H1 (cell line): ENCODE data around the gene GATD1. TPM values are rescaled to one million over a fixed set of nuclear protein-coding genes. Genes with fewer than 3 reads are reported as not detected.
A peak's percentile ranks its signal among the peaks of the same experiment; 100 is the strongest.

Source experiments
- BCL11A ChIP-seq, 2 experiments: IDR thresholded peaks; one replicate each; pipeline ENCODE4 v1.6.1; 2011; ENCODE audit warnings: low read depth in 2 of 2, low read length in 2 of 2, mild to moderate bottlenecking in 2 of 2
- CHD1 ChIP-seq: IDR thresholded peaks from 2 replicates; pipeline ENCODE4 v1.6.1; 2012; ENCODE audit warnings: low read depth, low read length, improper control_type of control experiment
- CTBP2 ChIP-seq: IDR thresholded peaks from 2 replicates; pipeline ENCODE4 v1.7.0; 2011; ENCODE audit warnings: borderline replicate concordance, mild to moderate bottlenecking, moderate library complexity, mixed read lengths, low read length; ENCODE audit not compliant: insufficient read depth, insufficient read length
- EP300 ChIP-seq, 2 experiments: IDR thresholded peaks; 1 replicate in 1 of 2; 2 replicates in 1 of 2; pipeline ENCODE4 v1.6.1; 2011 to 2012; ENCODE audit warnings: low read depth in 2 of 2, low read length in 2 of 2, mild to moderate bottlenecking in 2 of 2, borderline replicate concordance in 1 of 2, inconsistent platforms in 1 of 2, moderate library complexity in 1 of 2
- EZH2 ChIP-seq: fragments of 200-600 bp; sonication (generic); IDR thresholded peaks from 2 replicates; pipeline ENCODE4 v1.7.1; 2012; ENCODE audit warnings: low read depth, mild to moderate bottlenecking, moderate library complexity, low read length, inconsistent platforms; ENCODE audit not compliant: severe bottlenecking
- FOSL1 ChIP-seq: IDR thresholded peaks from 2 replicates; pipeline ENCODE4 v1.6.1; 2011; ENCODE audit warnings: mild to moderate bottlenecking, low read depth, low read length, moderate library complexity; ENCODE audit not compliant: insufficient read depth
- GABPA ChIP-seq: IDR thresholded peaks from 2 replicates; pipeline ENCODE4 v1.6.1; 2011; ENCODE audit warnings: mild to moderate bottlenecking, low read length, moderate library complexity, borderline replicate concordance; ENCODE audit not compliant: insufficient read depth
- GTF2F1 ChIP-seq: IDR thresholded peaks from 2 replicates; pipeline ENCODE4 v1.6.1; 2012; ENCODE audit warnings: low read depth, low read length, improper control_type of control experiment, borderline replicate concordance
- HDAC2 ChIP-seq, 2 experiments: fragments of 300-600 bp in 1 of 2; sonication (generic) in 1 of 2; IDR thresholded peaks; 2 replicates each; pipeline ENCODE4 v1.6.1; 2011 to 2012; ENCODE audit warnings: low read depth in 2 of 2, low read length in 2 of 2, mild to moderate bottlenecking in 2 of 2, moderate library complexity in 2 of 2, borderline replicate concordance in 1 of 2, inconsistent platforms in 1 of 2
- JUND ChIP-seq: IDR thresholded peaks from 2 replicates; pipeline ENCODE4 v1.6.1; 2011; ENCODE audit warnings: mild to moderate bottlenecking, improper control_type of control experiment, low read length
- KDM5A ChIP-seq: fragments of 200-600 bp; IDR thresholded peaks from 2 replicates; pipeline ENCODE4 v1.7.1; 2012; ENCODE audit warnings: mild to moderate bottlenecking, low read length, inconsistent platforms, mixed read lengths
- NANOG ChIP-seq: IDR thresholded peaks from 2 replicates; pipeline ENCODE4 v1.6.1; 2011; ENCODE audit warnings: low read length, low read depth, mild to moderate bottlenecking, inconsistent platforms; ENCODE audit not compliant: insufficient read depth, poor library complexity, severe bottlenecking
- PHF8 ChIP-seq: fragments of 200-600 bp; sonication (generic); conservative IDR thresholded peaks from 2 replicates; pipeline ENCODE4 v1.7.1; 2012; ENCODE audit warnings: low read depth, mild to moderate bottlenecking, inconsistent platforms, low read length, moderate library complexity
- POLR2AphosphoS5 ChIP-seq: IDR thresholded peaks from 2 replicates; pipeline ENCODE4 v1.6.1; 2011; ENCODE audit warnings: low read depth, low read length
- RAD21 ChIP-seq, 2 experiments: IDR thresholded peaks in 1 of 2; conservative IDR thresholded peaks in 1 of 2; 2 replicates each; pipeline ENCODE4 v1.6.1; 2011; ENCODE audit warnings: low read depth in 2 of 2, low read length in 2 of 2, improper control_type of control experiment in 1 of 2, inconsistent platforms in 1 of 2, mild to moderate bottlenecking in 1 of 2, moderate library complexity in 1 of 2
- RBBP5 ChIP-seq: IDR thresholded peaks from 2 replicates; pipeline ENCODE4 v1.7.1; 2012; ENCODE audit warnings: low read depth, mild to moderate bottlenecking, inconsistent platforms, low read length, moderate library complexity, borderline replicate concordance
- SAP30 ChIP-seq: fragments of 300-600 bp; sonication (generic); IDR thresholded peaks from 2 replicates; pipeline ENCODE4 v1.7.1; 2012; ENCODE audit warnings: low read length, moderate library complexity, mild to moderate bottlenecking, inconsistent platforms; ENCODE audit not compliant: insufficient read depth, insufficient replicate concordance
- TBP ChIP-seq: IDR thresholded peaks from 2 replicates; pipeline ENCODE4 v1.6.1; 2011; ENCODE audit warnings: low read depth, low read length, improper control_type of control experiment
- TCF12 ChIP-seq: IDR thresholded peaks from 2 replicates; pipeline ENCODE4 v1.6.1; 2011; ENCODE audit warnings: low read depth, mild to moderate bottlenecking, low read length
- USF2 ChIP-seq: IDR thresholded peaks from 2 replicates; pipeline ENCODE4 v1.6.1; 2011; ENCODE audit warnings: low read length, improper control_type of control experiment
- ZNF274 ChIP-seq: IDR thresholded peaks from 2 replicates; pipeline ENCODE4 v1.7.0; 2012; ENCODE audit warnings: low read length, borderline replicate concordance; ENCODE audit errors: extremely low read depth
- polyA plus RNA-seq, 7 experiments: library from polyadenylated mRNA; depleted of rRNA in 3 of 7; stranded (reverse) in 5 of 7; unstranded in 2 of 7; fragments of >200 nt in 5 of 7; fragments of 200-250 nt in 2 of 7; gene quantifications; 1 replicate in 5 of 7; 2 replicates in 1 of 7; 4 replicates in 1 of 7; pipeline versions ENCODE4 v1.2.1 to v1.2.3, GENCODE V29; 2011 to 2013; ENCODE audit warnings: missing spikeins in 2 of 7, mixed read lengths in 2 of 7
- total RNA-seq: library from RNA; stranded (reverse); fragmentation: NEBNext Ultra II Directional; extraction: Animal tissue kit (Norgen Biotek cat#: 25700); gene quantifications from 2 replicates; pipeline ENCODE4 v1.2.1, GENCODE V29; 2021

Gene GATD1
- total and polyA plus RNA-seq, 2 of the 8 experiments (the other 6 are each of a cell fraction or from before 2014, with no cell fraction given) = 47.5 to 54.8 TPM

GRCh38 chr11:720642-721246, 56.5 kb downstream of the GATD1 start (continued):
- TF ChIP-seq POLR2AphosphoS5 (peak; percentile 42; the same call in 1 of the 2 replicates), CTBP2 (no peak), EP300 (IDR thresholded peaks at IDR 0.05; ENCODE audit: borderline replicate concordance in 1 of 2, low read depth in 2 of 2, low read length in 2 of 2) (0 out of 3 replicates have a peak, but pooled peaks of 1 of the 2 experiments have one; percentile 18), GABPA (no peak), CHD1 (no peak), ZNF274 (no peak), USF2 (0 out of 2 replicates have a peak, but pooled peaks have one; percentile 8), PHF8 (no peak), HDAC2 (IDR thresholded peaks at IDR 0.05; ENCODE audit: borderline replicate concordance in 1 of 2, low read depth in 2 of 2, low read length in 2 of 2) (no peak), GTF2F1 (no peak), TBP (peak; percentile 29; the same call in 1 of the 2 replicates), RAD21 (IDR thresholded peaks at IDR 0.05 in 1 of 2, conservative IDR thresholded peaks at IDR 0.05 in 1 of 2; ENCODE audit: low read depth in 2 of 2, low read length in 2 of 2) (peak in 1 of 2 experiments; percentile 40; a peak in 1 of 4 replicates), NANOG (no peak), BCL11A (IDR thresholded peaks at IDR 0.05; ENCODE audit: low read depth in 2 of 2, low read length in 2 of 2) (no peak), KDM5A (no peak), TCF12 (no peak), RBBP5 (0 out of 2 replicates have a peak, but pooled peaks have one; percentile 12), JUND (no peak), EZH2 (no peak), FOSL1 (no peak), SAP30 (no peak)
